B cell (primary cell): Measurements from ENCODE around the gene RNF130. TPM values are rescaled to one million over a fixed set of nuclear protein-coding genes. Genes with fewer than 3 reads are reported as not detected.

Experiments
- ATAC-seq: fragments of 200-7000 bp; cut with Tn5 transposase; one replicate; pipeline ENCODE4 v1.10.0; 2021; ENCODE audit warnings: low read depth, mild to moderate bottlenecking, moderate number of reproducible peaks, moderate library complexity
- CTCF ChIA-PET: fragments of 350-600 bp; sonication (Branson Sonifier 250); formaldehyde crosslinking; loops from one replicate; lab custom pipeline; 2021; ENCODE audit warnings: antibody characterized with exemption, inconsistent platforms; lab: Charles Lee
- POLR2A ChIA-PET: fragments of 350-600 bp; sonication (Branson Sonifier 250); formaldehyde crosslinking; loops from one replicate; lab custom pipeline; 2021; ENCODE audit warnings: antibody characterized with exemption; lab: Charles Lee
- DNase-seq: peaks from one replicate; pipeline ENCODE4 v3.0.0; 2013
- H2AFZ ChIP-seq: 2 replicates; pipeline ENCODE4 v1.6.1; 2012; ENCODE audit warnings: mild to moderate bottlenecking, low read depth, low read length; ENCODE audit not compliant: insufficient read depth, poor library complexity, severe bottlenecking
- H3K27ac ChIP-seq, 2 donors: 1 replicate in 1 of 2; 2 replicates in 1 of 2; pipeline ENCODE4 v1.5.1; 2012 to 2013; ENCODE audit warnings: low read length in 2 of 2, mild to moderate bottlenecking in 2 of 2, moderate library complexity in 1 of 2
- H3K27me3 ChIP-seq, 4 experiments: fragments of 200-600 bp in 1 of 4; sonication (generic) in 1 of 4; replicated peaks in 1 of 4; 1 replicate in 2 of 4; 2 replicates in 2 of 4; pipeline versions ENCODE4 v1.6.1 to v1.7.0; 2013 to 2016; ENCODE audit warnings: low read length in 3 of 4, mild to moderate bottlenecking in 2 of 4, mixed read lengths in 1 of 4, moderate library complexity in 1 of 4; ENCODE audit not compliant: insufficient read depth in 4 of 4, control insufficient read depth in 3 of 4; ENCODE audit errors: control extremely low read depth in 1 of 4
- H3K36me3 ChIP-seq, 2 experiments: replicated peaks in 1 of 2; 1 replicate in 1 of 2; 2 replicates in 1 of 2; pipeline versions ENCODE4 v1.6.1 to v1.7.1; 2013; ENCODE audit warnings: low read length in 1 of 2; ENCODE audit not compliant: insufficient read depth in 2 of 2, control insufficient read depth in 1 of 2; ENCODE audit errors: control extremely low read depth in 1 of 2, extremely low read depth in 1 of 2
- H3K4me1 ChIP-seq, 2 donors: fragments of 200-600 bp in 1 of 2; sonication (generic) in 1 of 2; 1 replicate in 1 of 2; 2 replicates in 1 of 2; pipeline versions ENCODE4 v1.5.1 to v1.6.1; 2013 to 2017; ENCODE audit warnings: low read length in 2 of 2; ENCODE audit not compliant: control insufficient read depth in 2 of 2, insufficient read depth in 2 of 2
- H3K4me2 ChIP-seq: replicated peaks from 2 replicates; pipeline ENCODE3; 2012; ENCODE audit warnings: mild to moderate bottlenecking, low read depth, low read length; ENCODE audit not compliant: poor library complexity, severe bottlenecking
- H3K4me3 ChIP-seq, 5 experiments: fragments of 200-600 bp in 1 of 5; sonication (generic) in 1 of 5; 1 replicate in 3 of 5; 2 replicates in 2 of 5; pipeline versions ENCODE4 v1.5.1 to v1.7.0; 2011 to 2016; ENCODE audit warnings: low read length in 4 of 5, mild to moderate bottlenecking in 4 of 5, low read depth in 2 of 5, control low read depth in 1 of 5, moderate library complexity in 1 of 5; ENCODE audit not compliant: insufficient read depth in 1 of 5; ENCODE audit errors: control extremely low read depth in 1 of 5, extremely low read depth in 1 of 5
- H3K79me2 ChIP-seq: fragments of 200-600 bp; sonication (generic); one replicate; pipeline ENCODE4 v1.6.0; 2016; ENCODE audit warnings: low read length; ENCODE audit not compliant: control insufficient read depth, insufficient read depth
- H3K9ac ChIP-seq: fragments of 200-600 bp; sonication (generic); 2 replicates; pipeline ENCODE4 v1.6.1; 2017; ENCODE audit warnings: mild to moderate bottlenecking, low read length, moderate library complexity
- H3K9me3 ChIP-seq, 3 donors: one replicate each; pipeline versions ENCODE4 v1.6.1 to v1.7.1; 2013; ENCODE audit warnings: low read length in 2 of 3; ENCODE audit not compliant: control insufficient read depth in 2 of 3, insufficient read depth in 1 of 3; ENCODE audit errors: control extremely low read depth in 1 of 3
- H4K20me1 ChIP-seq: 2 replicates; pipeline ENCODE4 v1.6.0; 2012; ENCODE audit warnings: mild to moderate bottlenecking, low read length; ENCODE audit not compliant: insufficient read depth, control insufficient read depth, poor library complexity, severe bottlenecking
- H3K27ac Mint-ChIP-seq: one replicate; pipeline ENCODE4 v1.8.0; 2021; ENCODE audit warnings: mixed read lengths
- H3K27me3 Mint-ChIP-seq: one replicate; pipeline ENCODE4 v1.8.0; 2021; ENCODE audit warnings: mixed read lengths
- H3K4me1 Mint-ChIP-seq: one replicate; pipeline ENCODE4 v1.8.0; 2021; ENCODE audit warnings: mixed read lengths
- H3K4me3 Mint-ChIP-seq: one replicate; pipeline ENCODE4 v1.8.0; 2021; ENCODE audit warnings: mixed read lengths
- H3K9me3 Mint-ChIP-seq: one replicate; pipeline ENCODE4 v1.8.0; 2022; ENCODE audit warnings: mixed read lengths; ENCODE audit not compliant: insufficient read depth
- EZH2 ChIP-seq: IDR thresholded peaks from 2 replicates; pipeline ENCODE4 v1.6.1; 2012; ENCODE audit warnings: borderline replicate concordance, low read depth, mild to moderate bottlenecking, moderate library complexity, low read length; ENCODE audit not compliant: insufficient read depth, poor library complexity, severe bottlenecking
- WGBS: methylation state at CpG from one replicate; pipeline ENCODE4 v1.1.5; 2013; ENCODE audit warnings: missing lambda C conversion rate; ENCODE audit not compliant: insufficient coverage; 5-methylcytosine and 5-hydroxymethylcytosine counted together
- intact Hi-C: fragments of 100-400 bp; cut with micrococcal nuclease; formaldehyde crosslinking; loops from one replicate; pipeline ENCODE4 v1.10.0; 2022
- polyA plus RNA-seq: library from polyadenylated mRNA; depleted of rRNA; stranded (reverse); fragments of >200 nt; gene quantifications from 2 replicates; pipeline ENCODE4 v1.2.3, GENCODE V29; 2012
- total RNA-seq, 2 donors: library from RNA; stranded (reverse); fragments of 120-200 nt in 1 of 2; gene quantifications; 1 replicate in 1 of 2; 2 replicates in 1 of 2; pipeline versions ENCODE4 v1.2.3 to v1.2.4, GENCODE V29; 2013 to 2022
- TF ChIP-seq, protein P1 (sequence below): fragments of 200-600 bp; IDR thresholded peaks from one replicate; pipeline ENCODE4 v1.8.0; 2022; ENCODE audit warnings: antibody characterized with exemption, mild to moderate bottlenecking

Gene RNF130
- total and polyA plus RNA-seq, 2 donors (not counting 1 experiment from before 2014, with no cell fraction given), result 18.1 to 25.8 TPM

DNA sequence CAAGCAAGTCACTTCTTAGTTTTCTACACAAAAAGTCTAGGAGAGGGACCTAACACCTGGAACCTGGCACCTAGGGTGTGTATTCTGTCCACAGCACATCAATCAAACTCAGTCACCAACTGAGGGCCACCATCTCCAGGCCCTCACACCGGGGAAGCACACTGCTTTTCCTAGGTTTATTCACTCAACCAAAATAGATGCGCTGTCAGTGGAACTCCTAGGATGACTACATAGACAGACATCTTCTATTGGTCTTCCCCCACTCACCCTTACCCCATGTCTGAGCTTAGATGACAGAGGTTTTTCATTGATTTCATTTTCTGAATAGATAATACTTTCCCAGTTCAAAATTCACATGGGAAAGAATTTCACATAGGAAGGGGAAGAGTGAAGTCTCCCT is 59.2 kb downstream of the RNF130 start:
- intact Hi-C loops, result no loop called here
- TF ChIP-seq EZH2, result no peak
- TF ChIP-seq, protein P1, sequence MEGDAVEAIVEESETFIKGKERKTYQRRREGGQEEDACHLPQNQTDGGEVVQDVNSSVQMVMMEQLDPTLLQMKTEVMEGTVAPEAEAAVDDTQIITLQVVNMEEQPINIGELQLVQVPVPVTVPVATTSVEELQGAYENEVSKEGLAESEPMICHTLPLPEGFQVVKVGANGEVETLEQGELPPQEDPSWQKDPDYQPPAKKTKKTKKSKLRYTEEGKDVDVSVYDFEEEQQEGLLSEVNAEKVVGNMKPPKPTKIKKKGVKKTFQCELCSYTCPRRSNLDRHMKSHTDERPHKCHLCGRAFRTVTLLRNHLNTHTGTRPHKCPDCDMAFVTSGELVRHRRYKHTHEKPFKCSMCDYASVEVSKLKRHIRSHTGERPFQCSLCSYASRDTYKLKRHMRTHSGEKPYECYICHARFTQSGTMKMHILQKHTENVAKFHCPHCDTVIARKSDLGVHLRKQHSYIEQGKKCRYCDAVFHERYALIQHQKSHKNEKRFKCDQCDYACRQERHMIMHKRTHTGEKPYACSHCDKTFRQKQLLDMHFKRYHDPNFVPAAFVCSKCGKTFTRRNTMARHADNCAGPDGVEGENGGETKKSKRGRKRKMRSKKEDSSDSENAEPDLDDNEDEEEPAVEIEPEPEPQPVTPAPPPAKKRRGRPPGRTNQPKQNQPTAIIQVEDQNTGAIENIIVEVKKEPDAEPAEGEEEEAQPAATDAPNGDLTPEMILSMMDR, result no peak
- Histone ChIP-seq H3K79me2 (no peaks in the 10 kb centered on the region), H3K4me3 (no peak overlapping the region), H3K9me3 (peaks cover 0 to 2% (median 0%) of the 10 kb centered on the region in 3 donors), H4K20me1 (no peaks in the 10 kb centered on the region), H3K4me1 (no peaks in the 10 kb centered on the region), H2AFZ (no peak overlapping the region), H3K36me3 (peaks cover 0 to 3% of the 10 kb centered on the region in 2 experiments), H3K4me2 (no peak overlapping the region), H3K9ac (no peak overlapping the region), H3K27me3 (no peaks in the 10 kb centered on the region), H3K27ac (no peak overlapping the region)
- whole genome bisulfite sequencing, result 50% methylated on average over 2 of the region's 2 CpGs
- ATAC-seq (no peak), DNase-seq (no peak)
- H3K9me3 Mint-ChIP-seq, result no peaks in the 10 kb centered on the region
- no peak overlapping the region for H3K27ac Mint-ChIP-seq
- peaks cover 2% of the 10 kb centered on the region for H3K4me1 Mint-ChIP-seq
- H3K27me3 Mint-ChIP-seq, result no peaks in the 10 kb centered on the region
- H3K4me3 Mint-ChIP-seq, result no peak overlapping the region
- CTCF ChIA-PET, result no interaction called here
- POLR2A ChIA-PET, result no interaction called here

DNA sequence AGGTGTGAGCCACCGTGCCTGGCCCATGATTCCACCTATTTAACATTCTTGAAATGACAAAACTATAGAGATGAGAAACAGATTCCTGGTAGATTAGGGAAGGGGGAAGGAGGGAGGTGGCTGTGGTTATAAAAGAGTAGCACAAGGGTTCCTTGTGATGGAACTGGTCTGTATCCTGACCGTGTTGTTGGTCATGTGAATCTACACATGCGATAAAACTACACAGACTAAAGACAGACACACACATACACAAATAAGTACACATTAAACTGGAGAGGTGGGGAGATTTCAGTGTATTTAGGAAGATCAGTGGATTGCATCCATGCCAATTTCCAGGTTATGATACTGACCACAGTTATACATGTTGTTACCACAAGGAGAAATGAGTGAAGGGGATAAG is 60.9 kb downstream of the RNF130 start:
- no peak overlapping the region for H3K4me3 ChIP-seq
- ChIA-PET CTCF (no interaction called here), POLR2A (no interaction called here)
- no peaks in the 10 kb centered on the region for H3K27me3 ChIP-seq
- no peak for TF ChIP-seq EZH2
- TF ChIP-seq, protein P1, result no peak
- H3K9ac ChIP-seq, result no peak overlapping the region
- peaks cover 0 to 3% of the 10 kb centered on the region in 2 experiments for H3K36me3 ChIP-seq
- no peaks in the 10 kb centered on the region for H4K20me1 ChIP-seq
- H3K4me2 ChIP-seq, result no peak overlapping the region
- H3K4me1 ChIP-seq, result no peaks in the 10 kb centered on the region
- H3K79me2 ChIP-seq, result no peaks in the 10 kb centered on the region
- H3K27ac ChIP-seq, result no peak overlapping the region
- Mint-ChIP-seq H3K27ac (no peak overlapping the region), H3K4me3 (no peak overlapping the region), H3K27me3 (peaks cover 3% of the 10 kb centered on the region), H3K9me3 (no peaks in the 10 kb centered on the region), H3K4me1 (peaks cover 2% of the 10 kb centered on the region)
- no peak overlapping the region for H2AFZ ChIP-seq
- no CpG with 5 or more reads among the region's 3 CpGs for WGBS
- no peaks in the 10 kb centered on the region for H3K9me3 ChIP-seq
- intact Hi-C loops, result no loop called here
- ATAC-seq, result no peak
- DNase-seq, result no peak
